Left lung (tissue), 10 donors: ENCODE measurements around the gene PTPRT. TPM values are rescaled to one million over a fixed set of nuclear protein-coding genes. Genes with fewer than 3 reads are reported as not detected.

ENCODE experiments used
- ATAC-seq: fragments of 200-7000 bp; cut with Tn5 transposase; one replicate; pipeline ENCODE4 v1.9.1; 2020; ENCODE audit warnings: moderate library complexity
- DNase-seq, 4 donors: peaks; one replicate each; pipeline ENCODE4 v3.0.0-alpha.2; 2013 to 2020
- H3K27ac ChIP-seq, 2 donors: fragments of 200-600 bp; sonication (generic) in 1 of 2; one replicate each; pipeline versions ENCODE4 v1.5.0 to v1.8.0; 2020 to 2021
- H3K27me3 ChIP-seq, 2 donors: fragments of 200-600 bp; sonication (generic) in 1 of 2; one replicate each; pipeline versions ENCODE4 v1.5.0 to v1.8.0; 2020 to 2021
- H3K36me3 ChIP-seq, 2 donors: fragments of 200-600 bp; sonication (generic) in 1 of 2; one replicate each; pipeline versions ENCODE4 v1.5.0 to v1.8.0; 2020 to 2021
- H3K4me1 ChIP-seq, 2 donors: fragments of 200-600 bp; one replicate each; pipeline ENCODE4 v1.8.0; 2021
- H3K4me3 ChIP-seq, 2 donors: fragments of 200-600 bp; sonication (generic) in 1 of 2; one replicate each; pipeline versions ENCODE4 v1.5.0 to v1.8.0; 2020 to 2021; ENCODE audit warnings: mild to moderate bottlenecking in 1 of 2
- H3K9me3 ChIP-seq, 2 donors: fragments of 200-600 bp; sonication (generic) in 1 of 2; one replicate each; pipeline versions ENCODE4 v1.5.0 to v1.8.0; 2020 to 2021
- CTCF ChIP-seq, 2 donors: fragments of 200-600 bp; sonication (generic) in 1 of 2; IDR thresholded peaks; one replicate each; pipeline versions ENCODE4 v1.5.0 to v1.8.0; 2021; ENCODE audit warnings: antibody characterized with exemption in 2 of 2
- intact Hi-C, 2 donors: fragments of 100-400 bp; cut with DNase I; formaldehyde crosslinking; loops; one replicate each; pipeline versions ENCODE4 v1.11.2 to v1.14.2; 2022
- polyA plus RNA-seq, 6 donors: library from polyadenylated mRNA; unstranded; fragments of 120-200 nt; gene quantifications; one replicate each; pipeline ENCODE4 v1.2.1, GENCODE V29; 2013; ENCODE audit not compliant: insufficient read length in 6 of 6
- total RNA-seq, 2 donors: library from RNA; stranded (reverse); fragmentation: NEBNext Ultra II Directional; extraction: Animal tissue kit (Norgen Biotek cat#: 25700); gene quantifications; one replicate each; pipeline ENCODE4 v1.2.1, GENCODE V29; 2021
- donor health status: DM: no; HTN: yes; CAD: no.
- donor health status: DM: no; HTN: no; CAD: no.

The PTPRT gene
- total and polyA plus RNA-seq, 8 donors = 0.15 to 2.9 (median 1.4) TPM

GRCh38 chr20:42336576-42336975 lies 853.1 kb downstream of the PTPRT start:
- Histone ChIP-seq H3K27me3 (no peaks in the 10 kb centered on the region), H3K9me3 (peaks cover 0 to 2% of the 10 kb centered on the region in 2 donors), H3K4me3 (no peak overlapping the region), H3K27ac (no peak overlapping the region), H3K36me3 (no peaks in the 10 kb centered on the region), H3K4me1 (no peaks in the 10 kb centered on the region)
- ATAC-seq = no peak
- TF ChIP-seq CTCF (IDR thresholded peaks at IDR 0.05) = no peak
- intact Hi-C loops = no loop called here
- peak in 2 of 4 donors; percentile 44 to 59 for DNase-seq

GRCh38 chr20:42319252-42320013 lies 870.3 kb downstream of the PTPRT start:
- ATAC-seq (no peak), DNase-seq (no peak)
- H3K9me3 ChIP-seq = peaks cover 0 to 9% of the 10 kb centered on the region in 2 donors
- no peaks in the 10 kb centered on the region for H3K4me1 ChIP-seq
- H3K36me3 ChIP-seq = no peaks in the 10 kb centered on the region
- H3K27ac ChIP-seq = no peak overlapping the region
- intact Hi-C loops = no loop called here
- H3K4me3 ChIP-seq = no peak overlapping the region
- no peak for TF ChIP-seq CTCF (IDR thresholded peaks at IDR 0.05)
- no peaks in the 10 kb centered on the region for H3K27me3 ChIP-seq

GRCh38 chr20:42313704-42314103 lies 876.0 kb downstream of the PTPRT start:
- Histone ChIP-seq H3K4me3 (no peak overlapping the region), H3K4me1 (no peaks in the 10 kb centered on the region), H3K9me3 (no peaks in the 10 kb centered on the region), H3K36me3 (no peaks in the 10 kb centered on the region), H3K27ac (no peak overlapping the region), H3K27me3 (peaks cover 0 to 7% of the 10 kb centered on the region in 2 donors)
- ATAC-seq = no peak
- TF ChIP-seq CTCF (IDR thresholded peaks at IDR 0.05) = no peak
- DNase-seq = no peak
- intact Hi-C loops = no loop called here

GRCh38 chr20:42309050-42309449 lies 880.7 kb downstream of the PTPRT start:
- H3K4me1 ChIP-seq = no peaks in the 10 kb centered on the region
- no peak for TF ChIP-seq CTCF (IDR thresholded peaks at IDR 0.05)
- no peaks in the 10 kb centered on the region for H3K36me3 ChIP-seq
- peaks cover 0 to 7% of the 10 kb centered on the region in 2 donors for H3K27me3 ChIP-seq
- DNase-seq = no peak
- no peak overlapping the region for H3K27ac ChIP-seq
- H3K9me3 ChIP-seq = no peaks in the 10 kb centered on the region
- intact Hi-C loops = no loop called here
- H3K4me3 ChIP-seq = no peak overlapping the region
- ATAC-seq = no peak

GRCh38 chr20:42308171-42308570 lies 881.5 kb downstream of the PTPRT start:
- no peak for TF ChIP-seq CTCF (IDR thresholded peaks at IDR 0.05)
- Histone ChIP-seq H3K4me3 (no peak overlapping the region), H3K36me3 (no peaks in the 10 kb centered on the region), H3K4me1 (no peaks in the 10 kb centered on the region), H3K9me3 (no peaks in the 10 kb centered on the region), H3K27me3 (no peaks in the 10 kb centered on the region), H3K27ac (no peak overlapping the region)
- ATAC-seq (no peak), DNase-seq (no peak)
- intact Hi-C loops = no loop called here
